Midbrain (tissue), 1 donor: ENCODE data around the gene LEAP2.
"Not testable (repeated sequence)": the region's sequence is repeated elsewhere in the genome, so short reads cannot be mapped to it uniquely, and the experiment has no call there.

Experiments
- DNase-seq: peaks from one replicate; lab custom pipeline; 2025; lab: John Stamatoyannopoulos, UW

Gene LEAP2

DNA sequence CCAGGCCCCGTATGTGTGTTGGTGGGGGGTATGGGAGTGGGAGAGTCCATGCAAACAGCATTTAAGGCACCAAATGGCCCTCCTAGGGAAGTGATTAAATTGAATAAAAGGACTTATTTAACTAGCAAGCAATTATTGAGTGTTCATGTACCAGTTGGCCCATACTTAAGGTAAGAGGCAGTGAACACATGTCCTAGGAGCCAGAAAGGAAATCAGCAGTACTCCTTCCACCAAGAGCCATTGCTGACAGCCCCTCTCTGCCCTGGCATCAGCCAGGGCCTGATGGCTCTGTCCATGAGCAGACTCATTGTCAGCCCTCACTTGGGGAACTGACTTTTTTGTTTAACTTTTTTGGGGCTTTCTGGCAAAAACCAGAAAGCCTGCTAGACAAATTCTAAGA is 32.6 kb upstream of the LEAP2 start:
- DNase-seq: no peak

DNA sequence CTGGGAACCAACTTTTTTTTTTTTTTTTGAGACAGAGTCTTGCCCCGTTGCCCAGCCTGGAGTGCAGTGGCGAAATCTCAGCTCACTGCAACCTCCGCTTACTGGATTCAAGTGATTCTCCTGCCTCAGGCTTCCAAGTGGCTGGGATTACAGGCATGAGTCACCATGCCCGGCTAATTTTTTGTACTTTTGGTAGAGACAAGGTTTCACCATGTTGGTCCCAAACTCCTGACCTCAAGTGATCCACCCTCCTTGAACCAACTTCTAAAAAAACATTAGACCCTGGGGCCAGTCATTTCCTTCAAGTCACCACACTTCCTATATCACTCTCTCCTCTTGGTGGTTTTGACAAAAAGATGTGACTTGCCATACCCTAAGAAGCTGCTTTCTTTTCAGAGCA is 32.2 kb upstream of the LEAP2 start:
- DNase-seq: no peak

- no peak for DNase-seq
Measured at GRCh38 chr5:132848270-132848669, 25.2 kb upstream of the LEAP2 start.

DNA sequence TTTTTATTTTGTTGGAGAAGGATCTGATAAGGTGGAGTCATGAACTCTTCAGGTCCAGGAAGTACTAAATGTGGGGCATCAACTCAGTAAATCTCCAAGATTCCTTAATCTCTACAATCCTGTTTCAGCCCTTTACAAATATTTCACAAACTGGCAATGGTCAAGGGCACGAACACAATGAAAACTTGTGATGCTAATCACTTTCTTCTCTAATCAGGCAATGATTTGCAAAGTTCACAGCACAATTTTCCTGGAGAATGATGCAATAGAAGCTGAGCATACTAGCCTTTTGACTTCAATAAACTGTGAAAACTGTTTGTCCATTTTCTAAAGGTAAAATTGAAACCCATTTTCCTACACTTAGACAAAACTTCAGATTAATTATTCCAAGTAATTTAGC is 24.1 kb upstream of the LEAP2 start:
- no peak for DNase-seq

GRCh38 chr5:132850066-132850465 is 23.4 kb upstream of the LEAP2 start:
- no peak for DNase-seq

- DNase-seq: no peak
Measured at GRCh38 chr5:132853323-132853722, 20.1 kb upstream of the LEAP2 start.

- no peak for DNase-seq
Measured at GRCh38 chr5:132853790-132854189, 19.7 kb upstream of the LEAP2 start.

DNA sequence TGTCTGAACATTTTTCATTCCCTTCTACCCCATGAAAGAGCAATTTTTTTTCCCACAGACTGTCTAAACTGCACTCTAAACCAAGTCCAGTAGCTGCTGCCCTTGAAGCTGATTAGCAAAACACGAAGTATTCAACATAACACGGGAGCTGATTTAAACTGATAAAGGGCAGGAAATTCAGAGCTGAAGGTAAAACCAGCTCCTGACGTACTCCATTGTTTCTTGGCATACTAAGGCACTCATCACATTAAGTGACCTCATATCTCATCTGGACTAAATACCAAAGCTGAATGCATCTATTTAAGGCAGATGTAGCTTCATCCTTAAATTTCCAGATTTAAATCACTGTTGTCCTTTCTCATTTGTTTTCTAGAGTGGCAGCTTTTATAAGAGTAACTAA is 19.2 kb upstream of the LEAP2 start:
- DNase-seq: no peak

GRCh38 chr5:132854992-132855391 is 18.5 kb upstream of the LEAP2 start:
- not testable (repeated sequence) for DNase-seq

- no peak for DNase-seq
Measured at GRCh38 chr5:132856011-132856410, 17.5 kb upstream of the LEAP2 start.

DNA sequence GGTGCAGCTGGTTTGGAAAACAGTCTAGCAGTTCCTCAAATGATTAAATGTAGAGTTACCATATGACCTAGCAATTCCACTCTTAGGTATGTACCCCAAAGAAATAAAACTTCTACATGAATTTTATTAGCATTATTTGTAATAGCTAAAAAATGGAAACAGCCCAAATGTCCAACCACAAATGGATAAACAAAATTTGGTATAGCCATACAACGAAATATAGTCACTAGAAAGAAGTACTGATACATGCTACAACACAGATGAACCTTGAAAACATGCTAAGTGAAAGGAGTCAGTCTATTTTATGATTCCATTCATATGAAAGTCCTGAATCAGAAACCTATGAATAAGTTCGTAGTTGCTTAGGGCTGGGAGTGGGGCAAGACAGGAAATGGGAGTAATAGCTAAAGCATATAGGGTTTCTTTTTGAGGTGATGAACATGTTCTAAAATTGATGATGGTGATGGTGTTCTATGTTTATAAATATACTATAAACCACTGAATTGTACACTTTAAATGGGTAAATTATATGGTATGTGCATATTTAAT is 13.5 kb upstream of the LEAP2 start:
- no peak for DNase-seq

DNA sequence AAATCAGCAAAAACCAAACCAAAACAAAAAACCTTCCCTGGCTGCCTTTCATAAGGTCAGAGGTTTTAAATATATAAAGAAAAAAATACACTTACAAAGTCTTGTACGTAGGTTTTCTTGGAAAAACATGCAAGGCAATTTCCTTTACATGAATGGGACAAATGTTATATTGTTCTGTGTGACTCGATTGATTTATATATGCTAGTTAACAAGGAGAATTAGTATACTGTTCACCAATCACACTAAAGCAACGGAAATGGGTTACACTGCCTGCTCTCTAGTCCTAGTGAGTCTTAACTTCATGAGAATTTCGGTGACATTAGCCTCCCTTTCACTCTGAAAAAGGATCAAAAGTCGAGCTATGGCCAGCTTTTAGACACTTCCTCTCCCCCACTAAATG is 12.7 kb upstream of the LEAP2 start:
- no peak for DNase-seq

- no peak for DNase-seq
Measured at GRCh38 chr5:132865668-132866341, 7.7 kb upstream of the LEAP2 start.

GRCh38 chr5:132866342-132867045 is 7.0 kb upstream of the LEAP2 start, which contains the start of the genes GDF9 and UQCRQ:
Gene GDF9 (minus strand): TSS chr5:132866469. CDS start chr5:132864533, 1,936 bp downstream.
Gene UQCRQ (plus strand): TSS chr5:132866642. CDS start chr5:132866882, 240 bp downstream.
- DNase-seq: peak; percentile 99

DNA sequence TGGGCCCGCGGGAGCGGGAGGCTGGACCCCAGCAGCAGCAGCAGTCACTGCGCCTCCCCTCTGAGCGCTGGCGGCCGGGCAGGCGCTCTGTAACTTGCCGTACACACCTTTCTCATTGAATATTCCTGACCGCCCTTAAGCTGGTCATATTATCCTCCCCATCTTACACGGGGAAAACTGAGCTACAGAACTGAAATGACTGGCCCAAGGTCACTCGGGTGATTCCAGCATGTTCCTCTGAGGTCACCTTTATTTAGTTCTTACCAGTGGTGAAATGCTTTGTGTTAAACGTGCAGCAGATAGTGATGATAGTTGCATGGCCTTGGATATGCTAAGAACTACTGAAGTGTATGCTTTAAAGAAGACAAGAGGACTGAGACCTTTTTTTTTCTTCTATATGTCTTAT is 6.4 kb upstream of the LEAP2 start:
- DNase-seq: no peak

- DNase-seq: no peak
Measured at GRCh38 chr5:132868754-132869153, 4.7 kb upstream of the LEAP2 start.

GRCh38 chr5:132870801-132871200 is 2.7 kb upstream of the LEAP2 start:
- DNase-seq: no peak

DNA sequence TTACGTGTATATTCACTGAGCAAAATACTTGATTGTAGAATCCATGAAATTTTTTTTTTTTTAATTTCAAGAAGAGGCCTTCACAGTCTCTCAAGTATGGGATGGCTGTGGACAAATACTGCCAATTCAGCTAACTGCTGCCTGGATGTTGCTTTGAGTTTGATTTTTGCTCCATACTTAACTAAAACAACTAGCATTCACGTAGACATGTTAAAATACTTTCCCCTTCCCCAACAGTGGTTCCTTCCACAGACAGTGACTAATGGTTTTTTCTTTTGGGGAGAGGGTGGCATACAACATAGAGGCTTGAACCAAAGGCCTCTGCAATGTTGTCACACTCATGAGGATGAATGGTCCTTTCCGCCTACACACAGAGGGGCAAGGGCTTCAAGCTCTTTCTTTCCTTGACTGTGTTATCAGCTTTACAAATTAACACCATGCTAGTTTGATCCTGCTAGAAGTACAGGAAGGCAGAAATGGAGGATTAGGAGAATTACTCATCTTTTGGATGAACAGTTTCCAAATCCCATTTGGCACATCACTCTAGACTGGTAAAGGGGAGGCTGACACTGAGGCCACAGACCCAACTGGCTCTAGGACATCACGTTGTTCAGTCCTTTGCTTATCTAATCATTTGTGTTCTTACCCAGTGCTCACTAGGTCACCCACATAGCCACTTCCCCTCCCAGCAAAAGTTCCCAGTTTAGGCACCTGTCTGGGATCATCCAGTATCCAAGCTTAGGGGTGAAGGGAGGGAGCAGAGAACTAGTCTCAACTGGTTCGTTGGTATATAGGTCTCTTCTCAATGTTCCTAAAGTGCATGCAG is 1.8 kb upstream of the LEAP2 start:
- no peak for DNase-seq

DNA sequence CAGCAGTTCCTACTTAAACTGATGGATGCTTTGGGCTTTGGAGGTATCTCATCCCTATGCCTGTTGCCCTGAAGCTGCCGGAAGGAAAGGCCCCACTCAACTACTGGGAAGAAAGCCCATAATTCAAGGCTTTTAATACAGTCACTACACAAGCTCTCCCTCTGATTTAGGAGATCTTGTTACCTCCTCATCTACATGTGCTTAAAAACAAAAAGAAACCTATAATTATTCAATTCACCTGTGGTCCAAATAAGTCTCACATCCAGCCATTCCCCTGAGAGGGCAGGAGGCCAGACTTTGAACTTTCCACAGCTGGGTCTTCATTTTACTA is 715 bp upstream of the LEAP2 start:
- DNase-seq: no peak

- no peak for DNase-seq
Measured at GRCh38 chr5:132873930-132874271, 433 bp downstream of the LEAP2 start.

- DNase-seq: no peak
Measured at GRCh38 chr5:132876020-132876759, 2.7 kb downstream of the LEAP2 start.

DNA sequence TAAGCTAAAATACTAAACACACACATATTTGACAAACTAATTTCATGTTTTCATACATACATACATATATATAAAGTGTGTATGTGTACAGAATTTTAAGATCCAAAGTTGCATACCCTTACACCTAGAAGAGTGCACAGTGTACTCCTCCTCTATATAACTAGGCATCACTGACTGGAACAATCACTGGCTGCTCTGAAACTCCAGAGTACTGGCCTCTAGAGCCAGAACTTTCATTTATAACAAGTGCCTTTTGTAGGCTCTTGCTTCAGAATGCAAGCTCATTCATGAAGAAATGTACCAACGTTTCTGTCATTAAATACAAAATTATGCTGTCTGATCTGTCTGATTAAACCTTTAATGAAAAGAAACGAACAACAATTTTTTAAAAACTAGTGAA is 4.0 kb downstream of the LEAP2 start:
- peak; percentile 32 for DNase-seq
